Osteoblast (primary cell): Measurements from ENCODE around the gene AGPS. TPM values are rescaled to one million over a fixed set of nuclear protein-coding genes. Genes with fewer than 3 reads are reported as not detected.
A peak's percentile ranks its signal among the peaks of the same experiment; 100 is the strongest.
"Not testable (repeated sequence)": the region's sequence is repeated elsewhere in the genome, so short reads cannot be mapped to it uniquely, and the experiment has no call there.

Source experiments
- DNase-seq: peaks from one replicate; pipeline ENCODE4 v3.0.0; 2011; ENCODE audit warnings: low spot score, mixed read lengths; ENCODE audit not compliant: insufficient read length; ENCODE audit errors: missing footprints
- H2AFZ ChIP-seq: 2 replicates; pipeline ENCODE4 v1.6.0; 2011; ENCODE audit warnings: mild to moderate bottlenecking, low read length
- H3K27ac ChIP-seq: 2 replicates; pipeline ENCODE4 v1.5.1; 2011; ENCODE audit warnings: mild to moderate bottlenecking, low read depth, low read length, moderate library complexity
- H3K27me3 ChIP-seq: 2 replicates; pipeline ENCODE4 v1.6.0; 2012; ENCODE audit warnings: mild to moderate bottlenecking, control low read depth, inconsistent platforms, low read length, moderate library complexity; ENCODE audit not compliant: insufficient read depth
- H3K36me3 ChIP-seq: 2 replicates; pipeline ENCODE4 v1.5.1; 2011; ENCODE audit warnings: mild to moderate bottlenecking, low read length, control low read depth, moderate library complexity; ENCODE audit not compliant: insufficient read depth
- H3K4me1 ChIP-seq: 2 replicates; pipeline ENCODE4 v1.5.1; 2011; ENCODE audit warnings: mild to moderate bottlenecking, low read length, control low read depth, moderate library complexity; ENCODE audit not compliant: insufficient read depth
- H3K4me2 ChIP-seq: 2 replicates; pipeline ENCODE4 v1.6.0; 2011; ENCODE audit warnings: mild to moderate bottlenecking, low read length; ENCODE audit not compliant: insufficient read depth
- H3K4me3 ChIP-seq: fragments of 200-600 bp; sonication (generic); 3 replicates; pipeline ENCODE4 v1.5.1; 2012; ENCODE audit warnings: mild to moderate bottlenecking, low read length, inconsistent platforms; ENCODE audit not compliant: insufficient read depth
- H3K79me2 ChIP-seq: 2 replicates; pipeline ENCODE4 v1.6.0; 2012; ENCODE audit warnings: mild to moderate bottlenecking, low read length, control low read depth, inconsistent platforms; ENCODE audit not compliant: insufficient read depth
- H3K9me3 ChIP-seq: 2 replicates; pipeline ENCODE4 v1.5.1; 2011; ENCODE audit warnings: low read depth, low read length, control low read depth
- H4K20me1 ChIP-seq: 2 replicates; pipeline ENCODE4 v1.6.0; 2012; ENCODE audit warnings: mild to moderate bottlenecking, low read length, control low read depth; ENCODE audit not compliant: insufficient read depth
- CTCF ChIP-seq: IDR thresholded peaks from 2 replicates; pipeline ENCODE4 v1.5.1; 2011; ENCODE audit warnings: mild to moderate bottlenecking, low read depth, low read length, moderate library complexity; ENCODE audit errors: extremely low read depth
- total RNA-seq: library from RNA; depleted of rRNA; stranded (reverse); fragments of >200 nt; gene quantifications from 2 replicates; pipeline ENCODE4 v1.2.3, GENCODE V29; 2012

The AGPS gene
- total RNA-seq, 1 donor: 34.0 TPM

- no peaks in the 10 kb centered on the region for H3K36me3 ChIP-seq
- no peak overlapping the region for H3K4me2 ChIP-seq
- H3K4me1 ChIP-seq: peaks cover 7% of the 10 kb centered on the region
- TF ChIP-seq CTCF: no peak
- no peak overlapping the region for H3K4me3 ChIP-seq
- no peaks in the 10 kb centered on the region for H4K20me1 ChIP-seq
- H3K9me3 ChIP-seq: no peaks in the 10 kb centered on the region
- no peaks in the 10 kb centered on the region for H3K27me3 ChIP-seq
- no peak overlapping the region for H2AFZ ChIP-seq
- no peaks in the 10 kb centered on the region for H3K79me2 ChIP-seq
- DNase-seq: peak; percentile 27
- no peak overlapping the region for H3K27ac ChIP-seq
These were observed 158.0 kb downstream of the AGPS start for GRCh38 chr2:177550264-177551200.

GRCh38 chr2:177551360-177551759, 158.8 kb downstream of the AGPS start:
- H3K79me2 ChIP-seq, H4K20me1 ChIP-seq, H2AFZ ChIP-seq, H3K4me1 ChIP-seq, H3K27ac ChIP-seq, H3K4me3 ChIP-seq, H3K36me3 ChIP-seq, H3K9me3 ChIP-seq, DNase-seq, H3K4me2 ChIP-seq, H3K27me3 ChIP-seq: not testable (repeated sequence)

GRCh38 chr2:177551989-177552421, 159.4 kb downstream of the AGPS start:
- peak; percentile 55 for DNase-seq
- Histone ChIP-seq H3K4me2 (peak overlapping the region; percentile 88), H3K4me3 (peak overlapping the region; percentile 80), H2AFZ (peak overlapping the region; percentile 96), H3K9me3 (no peaks in the 10 kb centered on the region), H3K79me2 (no peaks in the 10 kb centered on the region), H3K27me3 (no peaks in the 10 kb centered on the region), H3K36me3 (no peaks in the 10 kb centered on the region), H3K4me1 (peaks cover 7% of the 10 kb centered on the region), H3K27ac (peak overlapping the region; percentile 100), H4K20me1 (no peaks in the 10 kb centered on the region)
- no peak for TF ChIP-seq CTCF

- H3K4me1 ChIP-seq: peaks cover 7% of the 10 kb centered on the region
These were observed 160.0 kb downstream of the AGPS start for GRCh38 chr2:177552422-177553175.

More at GRCh38 chr2:177552422-177553175, 160.0 kb downstream of the AGPS start:
- Histone ChIP-seq H2AFZ (peak overlapping the region; percentile 96), H3K36me3 (no peaks in the 10 kb centered on the region), H3K9me3 (no peaks in the 10 kb centered on the region), H3K4me2 (peak overlapping the region; percentile 88), H3K4me3 (peak overlapping the region; percentile 80), H3K27ac (peak overlapping the region; percentile 100), H3K27me3 (no peaks in the 10 kb centered on the region), H4K20me1 (no peaks in the 10 kb centered on the region), H3K79me2 (no peaks in the 10 kb centered on the region)
- peak; percentile 93 for DNase-seq
- no peak for TF ChIP-seq CTCF
